Retina (tissue), 1 donor: ENCODE results near the gene STX17.

Experiments used
- DNase-seq: peaks from one replicate; pipeline ENCODE4 v3.0.0-alpha.2; 2016

Gene STX17

GRCh38 chr9:99911600-99911999 is 5.1 kb downstream of the STX17 start:
- no peak for DNase-seq

GRCh38 chr9:99916650-99917049 is 10.2 kb downstream of the STX17 start:
- DNase-seq = no peak

GRCh38 chr9:99918134-99918533 is 11.7 kb downstream of the STX17 start:
- DNase-seq = no peak

- no peak for DNase-seq
Measured at GRCh38 chr9:99919930-99920329, 13.5 kb downstream of the STX17 start.

- no peak for DNase-seq
Measured at GRCh38 chr9:99921875-99922710, 15.6 kb downstream of the STX17 start.

- DNase-seq = no peak
Measured at GRCh38 chr9:99922711-99923030, 16.2 kb downstream of the STX17 start.

- no peak for DNase-seq
Measured at GRCh38 chr9:99925541-99925940, 19.1 kb downstream of the STX17 start.

GRCh38 chr9:99929652-99930051 is 23.2 kb downstream of the STX17 start:
- no peak for DNase-seq

GRCh38 chr9:99931155-99931840 is 24.8 kb downstream of the STX17 start:
- no peak for DNase-seq

GRCh38 chr9:99936947-99937587 is 30.6 kb downstream of the STX17 start:
- DNase-seq = no peak

GRCh38 chr9:99947395-99947794 is 40.9 kb downstream of the STX17 start:
- no peak for DNase-seq

- no peak for DNase-seq
Measured at GRCh38 chr9:99948482-99948881, 42.0 kb downstream of the STX17 start.

GRCh38 chr9:99948896-99949295 is 42.4 kb downstream of the STX17 start:
- no peak for DNase-seq

GRCh38 chr9:99953861-99954507 is 47.5 kb downstream of the STX17 start:
- DNase-seq = no peak

GRCh38 chr9:99954819-99955218 is 48.4 kb downstream of the STX17 start:
- DNase-seq = no peak

GRCh38 chr9:99955606-99956005 is 49.2 kb downstream of the STX17 start:
- DNase-seq = no peak

- DNase-seq = no peak
Measured at GRCh38 chr9:99962680-99963261, 56.3 kb downstream of the STX17 start.

- no peak for DNase-seq
Measured at GRCh38 chr9:99964336-99964735, 57.9 kb downstream of the STX17 start.

- DNase-seq = no peak
Measured at GRCh38 chr9:99966001-99966400, 59.5 kb downstream of the STX17 start.

GRCh38 chr9:99966716-99967115 is 60.3 kb downstream of the STX17 start:
- no peak for DNase-seq

- no peak for DNase-seq
Measured at GRCh38 chr9:99967457-99967856, 61.0 kb downstream of the STX17 start.

- DNase-seq = no peak
Measured at GRCh38 chr9:99970481-99970880, 64.0 kb downstream of the STX17 start.

GRCh38 chr9:99971410-99971809 is 65.0 kb downstream of the STX17 start:
- no peak for DNase-seq
